NCI-H748 (cell line): ENCODE data around the gene IKZF3.
"Not testable (repeated sequence)": the region's sequence is repeated elsewhere in the genome, so short reads cannot be mapped to it uniquely, and the experiment has no call there.

ENCODE experiments used
- DNase-seq: peaks from one replicate; lab custom pipeline; 2025; ENCODE audit not compliant: unreplicated experiment; lab: John Stamatoyannopoulos, UW

IKZF3 gene

GRCh38 chr17:39861235-39861634 is 2.9 kb downstream of the IKZF3 start:
- DNase-seq = no peak

DNA sequence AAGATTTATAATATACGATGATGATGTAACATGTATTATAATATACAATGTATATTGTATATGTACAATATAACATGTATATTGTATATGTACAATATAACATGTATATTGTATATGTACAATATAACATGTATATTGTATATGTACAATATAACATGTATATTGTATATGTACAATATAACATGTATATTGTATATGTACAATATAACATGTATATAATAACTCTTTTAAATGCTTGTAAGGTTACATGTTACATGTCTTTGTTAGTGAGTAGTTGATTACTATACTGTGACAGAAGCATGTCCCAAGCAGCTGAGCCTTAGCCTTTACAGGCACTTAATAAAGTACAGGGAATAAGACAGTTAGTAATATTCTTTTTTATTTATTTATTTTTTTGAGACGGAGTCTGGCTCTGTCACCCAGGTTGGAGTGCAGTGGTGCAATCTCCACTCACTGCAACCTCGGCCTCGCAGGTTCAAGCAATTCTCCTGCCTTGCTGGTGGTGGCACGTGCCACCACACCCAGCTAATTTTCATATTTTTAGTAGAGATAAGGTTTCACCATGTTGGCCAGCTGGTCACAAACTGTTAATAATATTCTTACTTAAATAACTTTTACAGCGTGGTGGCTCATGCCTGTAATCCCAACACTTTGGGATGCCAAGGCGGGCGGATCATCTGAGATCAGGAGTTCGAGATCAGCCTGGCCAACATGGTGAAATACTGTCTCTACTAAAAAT is 8.0 kb downstream of the IKZF3 start:
- DNase-seq = not testable (repeated sequence)

DNA sequence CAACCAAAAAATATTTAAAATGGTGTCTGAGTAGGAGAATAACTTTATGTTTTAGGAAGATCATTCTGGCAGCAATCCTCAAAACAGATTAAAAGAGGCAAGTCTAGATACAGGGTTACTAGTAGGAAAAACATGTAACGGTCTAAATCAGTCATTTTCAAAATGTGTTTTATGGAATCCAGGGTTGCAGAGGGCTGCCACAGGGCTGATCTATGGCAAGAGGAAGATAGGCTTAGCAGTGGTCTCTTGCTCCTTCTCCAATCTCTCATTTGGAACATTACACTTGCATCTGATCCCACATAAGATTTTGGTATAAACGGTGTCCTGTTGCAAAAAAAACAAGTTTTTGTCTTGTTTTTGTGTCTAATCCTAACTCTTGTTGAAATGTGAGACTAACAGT is 9.2 kb downstream of the IKZF3 start:
- no peak for DNase-seq

- no peak for DNase-seq
These were observed 11.9 kb downstream of the IKZF3 start for GRCh38 chr17:39852239-39852638.

DNA sequence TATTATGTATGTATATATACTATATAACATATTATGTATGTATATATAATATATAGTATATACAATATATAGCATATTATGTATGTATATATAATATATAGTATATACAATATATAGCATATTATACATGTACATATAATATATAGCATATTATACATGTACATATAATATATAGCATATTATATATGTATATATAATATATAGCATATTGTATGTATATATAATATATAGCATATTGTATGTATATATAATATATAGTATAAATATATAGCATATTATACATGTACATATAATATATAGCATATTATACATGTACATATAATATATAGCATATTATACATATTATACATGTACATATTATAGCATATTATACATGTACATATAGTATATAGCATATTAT is 13.9 kb downstream of the IKZF3 start:
- not testable (repeated sequence) for DNase-seq

DNA sequence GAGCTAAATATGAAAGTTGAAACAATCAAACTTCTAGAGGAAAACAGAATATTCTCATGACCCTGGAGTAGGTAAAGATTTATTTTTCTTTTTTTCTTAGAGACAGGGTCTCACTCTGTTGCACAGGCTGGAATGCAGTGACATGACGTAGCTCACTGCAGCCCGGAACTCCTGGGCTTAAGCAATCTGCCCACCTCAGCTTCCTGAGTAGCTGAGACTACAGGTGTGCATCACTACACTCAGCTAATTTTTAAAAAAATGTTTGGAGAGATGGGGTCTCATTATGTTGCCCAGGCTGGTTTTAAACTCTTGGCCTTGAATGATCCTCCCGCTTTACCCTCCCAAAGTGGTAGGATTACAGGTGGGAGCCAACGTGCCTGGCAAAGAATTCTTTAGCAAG is 15.5 kb downstream of the IKZF3 start:
- DNase-seq = no peak

DNA sequence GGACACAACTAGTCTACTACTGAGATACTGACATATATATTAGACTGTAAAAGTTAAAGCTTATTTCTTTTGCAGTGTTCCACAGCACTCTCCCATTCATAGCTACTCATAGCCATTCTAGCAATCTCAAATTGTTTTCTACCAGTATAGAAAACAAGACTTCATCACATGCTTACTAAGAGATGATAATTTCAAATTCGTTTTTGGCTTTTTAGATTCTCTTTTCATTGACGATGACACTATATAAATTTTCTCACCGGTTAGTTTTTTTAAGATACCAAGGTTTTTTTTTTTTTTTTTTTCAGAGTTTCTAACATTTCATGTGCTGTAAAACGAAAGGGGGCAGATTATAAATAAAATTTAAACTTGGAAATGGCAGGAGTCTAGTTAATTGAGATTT is 17.9 kb downstream of the IKZF3 start:
- no peak for DNase-seq

GRCh38 chr17:39845052-39845846 is 18.9 kb downstream of the IKZF3 start:
- DNase-seq = no peak

DNA sequence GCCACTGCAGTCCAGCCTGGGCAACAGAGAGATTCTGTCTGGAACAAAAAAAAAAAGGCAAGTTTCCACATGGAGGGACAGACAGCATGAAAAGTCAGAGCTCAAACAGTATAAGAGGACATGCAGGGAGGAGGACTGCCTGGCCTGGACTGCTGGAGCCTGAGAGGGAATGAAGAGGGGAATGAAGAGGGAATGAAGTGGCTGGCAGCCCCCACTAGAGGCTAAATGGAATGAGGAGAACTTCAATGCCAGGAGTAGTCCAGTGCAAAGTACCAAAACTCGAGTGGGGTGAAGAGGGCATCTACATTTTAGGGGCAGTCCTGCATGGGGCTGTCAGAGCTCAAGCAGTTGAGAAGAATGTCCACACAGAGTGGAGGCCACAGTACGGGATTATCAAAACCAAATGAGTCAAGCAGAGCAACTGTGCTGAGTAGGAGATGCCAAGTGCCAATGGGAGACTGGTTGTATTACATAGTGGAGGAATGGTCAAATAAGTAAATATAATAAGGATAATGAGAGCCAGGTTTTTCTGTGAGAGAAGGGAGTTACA is 22.9 kb downstream of the IKZF3 start:
- DNase-seq = no peak

GRCh38 chr17:39838784-39839183 is 25.3 kb downstream of the IKZF3 start:
- no peak for DNase-seq

DNA sequence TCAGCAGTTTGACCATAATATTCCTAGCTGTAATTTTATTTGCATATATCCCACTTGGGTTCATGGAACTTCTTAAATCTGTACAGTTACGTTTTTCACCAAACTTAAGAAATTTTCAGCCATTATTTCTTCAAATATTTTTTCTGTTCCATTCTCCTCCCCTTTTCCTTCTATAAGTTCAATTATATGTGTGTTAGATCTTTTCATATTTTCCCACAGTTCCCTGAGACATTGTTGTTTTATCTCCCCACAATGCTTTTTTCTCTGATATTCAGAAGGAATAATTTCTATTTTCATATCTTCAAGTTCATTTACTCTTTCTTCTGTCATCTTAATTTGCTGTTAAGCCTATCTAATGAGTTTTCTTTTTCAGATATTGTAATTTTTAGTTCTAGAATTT is 26.1 kb downstream of the IKZF3 start:
- DNase-seq = no peak

DNA sequence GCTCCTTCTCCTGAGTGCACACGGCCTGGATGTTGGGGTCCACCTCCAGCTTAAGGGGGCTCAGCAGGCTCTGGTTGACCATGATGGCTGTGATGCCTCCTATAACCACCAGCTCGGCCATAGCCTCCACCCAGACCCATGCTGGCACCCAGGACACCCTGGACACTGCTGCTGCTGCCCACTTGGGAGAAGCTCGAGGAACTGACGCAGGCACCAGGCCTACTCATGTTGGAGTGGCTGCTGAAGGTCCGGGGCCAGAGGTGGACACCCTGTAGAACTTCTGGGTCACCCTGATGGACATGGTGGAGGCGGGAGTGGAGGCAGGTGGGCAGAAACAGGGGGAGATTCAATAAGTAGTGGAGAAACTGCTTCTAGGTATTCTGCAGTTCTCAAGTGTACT is 28.0 kb downstream of the IKZF3 start:
- no peak for DNase-seq

GRCh38 chr17:39835038-39835786 is 28.9 kb downstream of the IKZF3 start:
- no peak for DNase-seq

DNA sequence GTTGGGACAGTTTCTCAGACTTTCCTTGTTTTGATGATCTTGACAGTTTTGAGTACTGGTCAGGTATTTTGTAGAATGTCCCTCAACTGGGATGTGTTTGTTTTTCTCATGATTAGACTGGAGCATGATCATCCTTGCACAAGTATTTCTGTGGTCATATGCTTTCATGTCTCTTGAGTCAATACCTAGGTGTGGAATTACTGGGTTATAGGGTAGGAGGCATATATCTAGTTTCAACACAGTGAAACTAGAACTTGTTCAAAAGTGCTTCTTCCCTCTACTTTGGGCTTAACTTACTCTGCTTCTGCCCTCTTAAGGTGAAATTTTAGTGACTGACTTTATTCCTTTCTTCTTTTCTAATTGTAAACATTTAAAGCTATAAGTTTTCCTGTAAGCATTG is 30.1 kb downstream of the IKZF3 start:
- DNase-seq = no peak

- DNase-seq = no peak
These were observed 32.5 kb downstream of the IKZF3 start for GRCh38 chr17:39831588-39831987.

DNA sequence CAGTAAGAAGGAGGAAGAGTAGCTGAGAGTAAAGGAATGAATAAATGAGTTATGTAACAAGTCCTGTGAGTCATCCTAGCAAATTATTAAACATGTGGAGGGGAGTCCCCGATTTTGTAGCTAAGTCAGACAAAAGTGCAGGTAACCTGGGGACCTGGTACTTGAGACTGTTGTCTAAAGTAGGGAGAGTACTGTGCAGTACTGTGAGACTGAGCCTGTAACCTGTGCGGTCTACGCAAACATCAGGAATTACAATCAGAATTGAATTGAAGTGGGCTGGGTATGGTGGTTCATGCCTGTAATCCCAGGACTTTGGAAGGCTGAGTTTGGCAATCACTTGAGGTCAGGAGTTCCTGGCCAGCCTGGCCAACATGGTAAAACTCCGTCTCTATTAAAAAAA is 35.7 kb downstream of the IKZF3 start:
- DNase-seq = no peak

DNA sequence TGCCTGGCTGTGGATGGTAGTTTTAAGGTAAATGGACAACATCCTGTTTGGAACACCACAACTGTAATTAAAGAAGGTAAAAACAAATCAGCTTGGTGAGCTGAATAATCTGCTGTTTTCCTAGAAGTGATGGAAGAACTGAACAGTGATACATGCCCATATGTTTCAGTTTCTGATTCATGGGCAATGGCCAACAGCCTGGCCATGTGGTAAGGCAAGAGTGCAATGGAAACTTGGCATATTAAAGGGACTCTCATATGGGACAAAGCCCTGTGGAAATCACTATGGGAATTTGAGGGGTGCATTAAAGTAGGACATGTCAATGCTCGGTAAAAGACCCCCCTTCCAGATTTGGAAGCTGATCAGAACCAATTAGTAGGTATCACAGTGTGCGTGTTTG is 37.8 kb downstream of the IKZF3 start:
- DNase-seq = no peak

DNA sequence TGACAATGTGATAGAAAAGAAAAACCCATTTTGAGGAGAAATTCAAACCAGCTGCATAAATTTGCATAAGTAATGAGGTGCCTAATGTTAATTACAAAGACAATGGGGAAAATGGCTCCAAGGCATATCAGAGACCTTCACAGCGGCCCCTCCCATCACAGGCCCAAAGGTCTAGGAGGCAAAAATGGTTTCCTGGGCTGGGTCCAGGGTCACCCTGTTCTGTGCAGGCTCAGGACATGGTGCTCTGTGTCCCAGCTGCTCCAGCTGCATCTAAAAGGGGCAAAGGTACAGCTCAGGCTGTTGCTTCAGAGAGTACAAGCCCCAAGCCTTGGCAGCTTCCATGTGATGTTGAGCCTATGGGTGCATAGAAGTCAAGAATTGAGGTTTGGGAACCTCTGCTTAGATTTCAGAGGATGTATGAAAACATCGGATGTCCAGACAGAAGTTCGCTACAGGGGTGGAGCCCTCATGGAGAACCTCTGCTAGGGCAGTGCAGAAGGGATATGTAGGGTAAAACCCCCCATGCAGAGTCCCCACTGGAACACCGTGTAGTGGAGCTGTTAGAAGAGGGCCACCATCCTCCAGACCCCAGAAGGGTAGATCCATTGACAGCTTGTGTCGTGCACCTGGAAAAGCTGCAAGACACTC is 40.6 kb downstream of the IKZF3 start:
- DNase-seq = no peak

DNA sequence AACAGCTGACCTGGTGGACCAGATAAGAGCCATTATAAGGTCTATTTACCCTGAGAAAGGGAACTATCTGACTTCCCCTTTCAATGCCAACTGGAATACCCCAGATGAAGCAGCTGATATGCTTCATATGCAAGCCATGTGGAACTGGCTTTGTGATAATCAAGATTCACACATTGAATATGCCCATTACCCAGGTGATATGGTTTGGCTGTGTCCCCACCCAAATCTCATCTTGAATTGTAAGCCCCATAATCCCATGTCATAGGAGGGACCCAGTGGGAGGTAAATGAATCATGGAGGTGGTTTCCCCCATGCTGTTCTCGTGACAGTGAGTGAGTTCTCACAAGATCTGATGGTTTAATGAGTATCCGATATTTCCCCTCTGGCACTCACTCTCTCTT is 42.1 kb downstream of the IKZF3 start:
- DNase-seq = no peak

GRCh38 chr17:39820987-39821386 is 43.1 kb downstream of the IKZF3 start:
- no peak for DNase-seq

- DNase-seq = no peak
These were observed 43.6 kb downstream of the IKZF3 start for GRCh38 chr17:39820541-39820940.
